SK-N-SH (cell line): ENCODE measurements around the gene CACNA2D4. TPM values are rescaled to one million over a fixed set of nuclear protein-coding genes. Genes with fewer than 3 reads are reported as not detected.

Source experiments
- CTCF ChIA-PET: fragments of 300-600, 350-600 bp; formaldehyde crosslinking; extraction: SDS; loops from one replicate; lab custom pipeline; 2021; lab: Yijun Ruan, JAX
- POLR2A ChIA-PET: fragments of 350-600 bp; sonication (Branson Sonifier 250); formaldehyde crosslinking; extraction: SDS; loops from one replicate; lab custom pipeline; 2020; ENCODE audit warnings: antibody characterized with exemption, inconsistent platforms; lab: Yijun Ruan, JAX
- DNase-seq: peaks from one replicate; pipeline ENCODE4 v3.0.0; 2012
- H2AFZ ChIP-seq: fragments of 200-600 bp; sonication (generic); 2 replicates; pipeline ENCODE4 v1.8.1; 2016; ENCODE audit warnings: antibody characterized with exemption, mild to moderate bottlenecking, low read depth
- H3F3A ChIP-seq: fragments of 200-600 bp; sonication (generic); replicated peaks from 2 replicates; pipeline ENCODE3; 2016; ENCODE audit warnings: antibody characterized with exemption, mild to moderate bottlenecking; ENCODE audit not compliant: insufficient read depth
- H3K27ac ChIP-seq, 2 experiments: fragments of 200-500 bp in 1 of 2; fragments of 200-600 bp in 1 of 2; sonication (Bioruptor generic) in 1 of 2; sonication (generic), shearing (Covaris generic) in 1 of 2; 2 replicates each; pipeline versions ENCODE4 v1.5.1 to v1.6.1; 2014 to 2016; ENCODE audit warnings: low read depth in 2 of 2, inconsistent platforms in 1 of 2, low read length in 1 of 2, mild to moderate bottlenecking in 1 of 2, mixed read lengths in 1 of 2
- H3K27me3 ChIP-seq: fragments of 200-600 bp; sonication (generic), shearing (Covaris generic); 2 replicates; pipeline ENCODE4 v1.6.1; 2016; ENCODE audit warnings: mixed run types; ENCODE audit not compliant: insufficient read depth
- H3K36me3 ChIP-seq, 2 experiments: fragments of 200-500 bp in 1 of 2; fragments of 200-600 bp in 1 of 2; sonication (Bioruptor generic) in 1 of 2; sonication (generic) in 1 of 2; replicated peaks in 1 of 2; 2 replicates each; pipeline versions ENCODE3 to v1.5.1; 2014 to 2016; ENCODE audit warnings: low read length in 1 of 2, mild to moderate bottlenecking in 1 of 2; ENCODE audit not compliant: insufficient read depth in 2 of 2, control insufficient read depth in 1 of 2
- H3K4me1 ChIP-seq, 2 experiments: fragments of 200-500 bp in 1 of 2; fragments of 200-600 bp in 1 of 2; sonication (Bioruptor generic) in 1 of 2; sonication (generic), shearing (Covaris generic) in 1 of 2; 2 replicates each; pipeline versions ENCODE4 v1.5.1 to v1.6.1; 2014 to 2016; ENCODE audit warnings: low read depth in 1 of 2, low read length in 1 of 2, mixed run types in 1 of 2; ENCODE audit not compliant: insufficient read depth in 2 of 2, control insufficient read depth in 1 of 2
- H3K4me2 ChIP-seq: fragments of 200-600 bp; sonication (generic), shearing (Covaris generic); 2 replicates; pipeline ENCODE4 v1.6.1; 2017; ENCODE audit warnings: mixed run types
- H3K4me3 ChIP-seq, 2 experiments: fragments of 200-500 bp in 1 of 2; fragments of 200-600 bp in 1 of 2; sonication (Bioruptor generic) in 1 of 2; sonication (generic), shearing (Covaris generic) in 1 of 2; 2 replicates each; pipeline versions ENCODE4 v1.5.1 to v1.8.1; 2014 to 2016; ENCODE audit warnings: low read depth in 2 of 2, inconsistent platforms in 1 of 2, low read length in 1 of 2, mild to moderate bottlenecking in 1 of 2, mixed read lengths in 1 of 2, moderate library complexity in 1 of 2
- H3K79me2 ChIP-seq: fragments of 200-600 bp; sonication (generic); 2 replicates; pipeline ENCODE4 v1.8.1; 2017; ENCODE audit warnings: mild to moderate bottlenecking; ENCODE audit not compliant: insufficient read depth
- H3K9ac ChIP-seq: fragments of 200-600 bp; sonication (generic); 2 replicates; pipeline ENCODE4 v1.6.1; 2017; ENCODE audit warnings: mixed run types
- H3K9me2 ChIP-seq: fragments of 200-600 bp; sonication (generic); 2 replicates; pipeline ENCODE4 v1.6.1; 2017; ENCODE audit warnings: mixed run types
- H3K9me3 ChIP-seq: fragments of 200-600 bp; sonication (generic); 2 replicates; pipeline ENCODE4 v1.6.1; 2017; ENCODE audit warnings: mixed run types, mild to moderate bottlenecking, moderate library complexity
- H4K20me1 ChIP-seq: fragments of 200-600 bp; sonication (generic); 2 replicates; pipeline ENCODE4 v1.6.1; 2017; ENCODE audit warnings: mild to moderate bottlenecking, mixed run types; ENCODE audit not compliant: insufficient read depth
- ELF1 ChIP-seq: IDR thresholded peaks from 2 replicates; pipeline ENCODE4 v1.4.0; 2012
- EP300 ChIP-seq, 2 experiments: IDR thresholded peaks; 2 replicates each; pipeline versions ENCODE4 v1.4.0 to v1.6.1; 2012; ENCODE audit warnings: borderline replicate concordance in 1 of 2, low read depth in 1 of 2, low read length in 1 of 2
- FOSL2 ChIP-seq: IDR thresholded peaks from 2 replicates; pipeline ENCODE4 v1.4.0; 2012; ENCODE audit warnings: low read depth, mild to moderate bottlenecking, moderate library complexity, borderline replicate concordance
- FOXJ3 ChIP-seq: sonication (generic); formaldehyde crosslinking; IDR thresholded peaks from 2 replicates; pipeline ENCODE4 v1.5.1; 2020; ENCODE audit warnings: mild to moderate bottlenecking, missing genetic modification reagents
- GABPA ChIP-seq: IDR thresholded peaks from 2 replicates; pipeline ENCODE4 v1.4.0; 2012; ENCODE audit warnings: low read depth, mild to moderate bottlenecking
- GATA2 ChIP-seq: sonication (generic); formaldehyde crosslinking; IDR thresholded peaks from 2 replicates; pipeline ENCODE4 v1.5.0; 2020; ENCODE audit warnings: mild to moderate bottlenecking, missing genetic modification reagents
- MEF2A ChIP-seq: IDR thresholded peaks from 2 replicates; pipeline ENCODE4 v1.4.0; 2012; ENCODE audit warnings: low read depth, borderline replicate concordance
- MXI1 ChIP-seq: IDR thresholded peaks from 2 replicates; pipeline ENCODE4 v1.6.1; 2012; ENCODE audit warnings: mild to moderate bottlenecking, low read depth, low read length, improper control_type of control experiment
- NRF1 ChIP-seq: IDR thresholded peaks from 2 replicates; pipeline ENCODE4 v1.6.1; 2012; ENCODE audit warnings: low read depth, mild to moderate bottlenecking, low read length
- RAD21 ChIP-seq: IDR thresholded peaks from 2 replicates; pipeline ENCODE4 v1.6.1; 2012; ENCODE audit warnings: mild to moderate bottlenecking, low read length
- SIN3A ChIP-seq: IDR thresholded peaks from 2 replicates; pipeline ENCODE4 v1.6.1; 2012; ENCODE audit warnings: low read depth, mild to moderate bottlenecking, low read length, moderate library complexity, borderline replicate concordance
- SMC3 ChIP-seq: IDR thresholded peaks from 2 replicates; pipeline ENCODE4 v1.6.1; 2012; ENCODE audit warnings: low read depth, low read length, improper control_type of control experiment
- TEAD4 ChIP-seq: IDR thresholded peaks from 2 replicates; pipeline ENCODE4 v1.4.0; 2012; ENCODE audit warnings: mild to moderate bottlenecking, borderline replicate concordance; ENCODE audit not compliant: insufficient read depth
- YY1 ChIP-seq: IDR thresholded peaks from 2 replicates; pipeline ENCODE4 v1.4.0; 2012; ENCODE audit warnings: low read depth, mild to moderate bottlenecking
- WGBS: methylation state at CpG from one replicate; pipeline ENCODE4 v1.1.6; 2017; ENCODE audit warnings: low lambda C conversion rate; 5-methylcytosine and 5-hydroxymethylcytosine counted together
- polyA plus RNA-seq, 3 experiments: library from polyadenylated mRNA; depleted of rRNA; stranded (reverse); fragments of >200 nt; gene quantifications; 2 replicates each; pipeline ENCODE4 v1.2.3, GENCODE V29; 2012
- TF ChIP-seq, protein P1 (sequence below): fragments of 200-600 bp; sonication (generic); IDR thresholded peaks from 2 replicates; pipeline ENCODE4 v1.6.1; 2017; ENCODE audit warnings: antibody characterized with exemption, mild to moderate bottlenecking, moderate library complexity
- TF ChIP-seq, protein P2 (sequence below): fragments of 150-350 bp; IDR thresholded peaks from 2 replicates; pipeline ENCODE4 v1.6.1; 2016; ENCODE audit warnings: mild to moderate bottlenecking, low read depth, low read length
- TF ChIP-seq, protein P3 (sequence below): IDR thresholded peaks from 2 replicates; pipeline ENCODE4 v1.4.0; 2012; ENCODE audit warnings: low read depth
- TF ChIP-seq, protein P4 (sequence below): fragments of 150-350 bp; IDR thresholded peaks from 2 replicates; pipeline ENCODE4 v1.6.1; 2017; ENCODE audit warnings: antibody characterized with exemption, low read length, low read depth, borderline replicate concordance
- TF ChIP-seq, protein P5 (sequence below): IDR thresholded peaks from 2 replicates; pipeline ENCODE4 v1.4.0; 2012; ENCODE audit warnings: low read depth, borderline replicate concordance

Gene CACNA2D4
- polyA plus RNA-seq, 1 of the 3 experiments (the other 2 are of a cell fraction): 0.02 TPM

DNA sequence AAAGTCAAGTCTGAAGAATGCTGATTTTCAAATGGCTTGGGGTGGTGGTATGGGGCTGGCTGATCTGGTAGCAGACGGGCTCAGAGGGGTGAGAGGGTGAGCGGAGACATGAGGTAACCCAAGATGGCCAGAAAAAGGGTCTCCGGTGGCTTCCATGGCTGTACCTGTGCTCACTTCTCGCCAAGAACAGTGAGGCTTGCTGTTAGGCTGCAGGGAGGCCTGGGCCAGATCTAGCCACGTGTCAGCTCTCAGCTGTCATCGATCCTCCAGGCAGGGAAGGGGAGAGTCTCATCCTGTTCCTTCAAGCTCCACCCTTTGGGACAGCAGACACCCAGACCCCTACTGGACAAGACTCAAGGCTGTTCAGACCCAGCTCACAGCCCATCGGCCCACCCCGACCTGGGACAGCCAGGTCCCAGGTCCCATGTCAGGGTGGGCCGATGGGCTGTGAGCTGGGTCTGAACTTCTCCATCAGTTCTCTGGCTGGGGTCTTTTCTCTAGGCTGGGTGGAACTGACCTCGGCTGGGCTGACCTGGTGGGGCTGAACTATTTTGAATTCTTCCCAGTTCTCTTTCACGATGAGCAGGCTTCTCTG lies 89.0 kb downstream of the CACNA2D4 start:
- Histone ChIP-seq H3K9me3 (no peaks in the 10 kb centered on the region), H3K27me3 (no peaks in the 10 kb centered on the region), H3K4me3 (no peak overlapping the region), H3K9ac (no peak overlapping the region), H3K27ac (peak overlapping the region in 1 of 2 experiments; percentile 85; a peak in 2 of 4 replicates), H3F3A (no peaks in the 10 kb centered on the region), H3K36me3 (no peaks in the 10 kb centered on the region), H4K20me1 (no peaks in the 10 kb centered on the region), H2AFZ (no peak overlapping the region), H3K9me2 (no peaks in the 10 kb centered on the region), H3K4me2 (no peak overlapping the region), H3K4me1 (peaks cover 0 to 63% of the 10 kb centered on the region in 2 experiments; a peak in 2 of 4 replicates), H3K79me2 (no peaks in the 10 kb centered on the region)
- TF ChIP-seq MEF2A (no peak), FOXJ3 (CRISPR knock-in tag) (no peak), NRF1 (no peak), GABPA (no peak), GATA2 (no peak), FOSL2 (no peak), YY1 (no peak), RAD21 (no peak), ELF1 (no peak), SIN3A (no peak), EP300 (IDR thresholded peaks at IDR 0.05; ENCODE audit: borderline replicate concordance in 1 of 2, low read depth in 1 of 2, low read length in 1 of 2) (no peak), SMC3 (no peak), MXI1 (no peak), TEAD4 (no peak)
- TF ChIP-seq, protein P1, sequence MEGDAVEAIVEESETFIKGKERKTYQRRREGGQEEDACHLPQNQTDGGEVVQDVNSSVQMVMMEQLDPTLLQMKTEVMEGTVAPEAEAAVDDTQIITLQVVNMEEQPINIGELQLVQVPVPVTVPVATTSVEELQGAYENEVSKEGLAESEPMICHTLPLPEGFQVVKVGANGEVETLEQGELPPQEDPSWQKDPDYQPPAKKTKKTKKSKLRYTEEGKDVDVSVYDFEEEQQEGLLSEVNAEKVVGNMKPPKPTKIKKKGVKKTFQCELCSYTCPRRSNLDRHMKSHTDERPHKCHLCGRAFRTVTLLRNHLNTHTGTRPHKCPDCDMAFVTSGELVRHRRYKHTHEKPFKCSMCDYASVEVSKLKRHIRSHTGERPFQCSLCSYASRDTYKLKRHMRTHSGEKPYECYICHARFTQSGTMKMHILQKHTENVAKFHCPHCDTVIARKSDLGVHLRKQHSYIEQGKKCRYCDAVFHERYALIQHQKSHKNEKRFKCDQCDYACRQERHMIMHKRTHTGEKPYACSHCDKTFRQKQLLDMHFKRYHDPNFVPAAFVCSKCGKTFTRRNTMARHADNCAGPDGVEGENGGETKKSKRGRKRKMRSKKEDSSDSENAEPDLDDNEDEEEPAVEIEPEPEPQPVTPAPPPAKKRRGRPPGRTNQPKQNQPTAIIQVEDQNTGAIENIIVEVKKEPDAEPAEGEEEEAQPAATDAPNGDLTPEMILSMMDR: no peak
- TF ChIP-seq, protein P2, sequence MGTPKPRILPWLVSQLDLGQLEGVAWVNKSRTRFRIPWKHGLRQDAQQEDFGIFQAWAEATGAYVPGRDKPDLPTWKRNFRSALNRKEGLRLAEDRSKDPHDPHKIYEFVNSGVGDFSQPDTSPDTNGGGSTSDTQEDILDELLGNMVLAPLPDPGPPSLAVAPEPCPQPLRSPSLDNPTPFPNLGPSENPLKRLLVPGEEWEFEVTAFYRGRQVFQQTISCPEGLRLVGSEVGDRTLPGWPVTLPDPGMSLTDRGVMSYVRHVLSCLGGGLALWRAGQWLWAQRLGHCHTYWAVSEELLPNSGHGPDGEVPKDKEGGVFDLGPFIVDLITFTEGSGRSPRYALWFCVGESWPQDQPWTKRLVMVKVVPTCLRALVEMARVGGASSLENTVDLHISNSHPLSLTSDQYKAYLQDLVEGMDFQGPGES: no peak
- TF ChIP-seq, protein P3, sequence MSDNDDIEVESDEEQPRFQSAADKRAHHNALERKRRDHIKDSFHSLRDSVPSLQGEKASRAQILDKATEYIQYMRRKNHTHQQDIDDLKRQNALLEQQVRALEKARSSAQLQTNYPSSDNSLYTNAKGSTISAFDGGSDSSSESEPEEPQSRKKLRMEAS: no peak
- TF ChIP-seq, protein P4, sequence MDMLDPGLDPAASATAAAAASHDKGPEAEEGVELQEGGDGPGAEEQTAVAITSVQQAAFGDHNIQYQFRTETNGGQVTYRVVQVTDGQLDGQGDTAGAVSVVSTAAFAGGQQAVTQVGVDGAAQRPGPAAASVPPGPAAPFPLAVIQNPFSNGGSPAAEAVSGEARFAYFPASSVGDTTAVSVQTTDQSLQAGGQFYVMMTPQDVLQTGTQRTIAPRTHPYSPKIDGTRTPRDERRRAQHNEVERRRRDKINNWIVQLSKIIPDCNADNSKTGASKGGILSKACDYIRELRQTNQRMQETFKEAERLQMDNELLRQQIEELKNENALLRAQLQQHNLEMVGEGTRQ: no peak
- TF ChIP-seq, protein P5, sequence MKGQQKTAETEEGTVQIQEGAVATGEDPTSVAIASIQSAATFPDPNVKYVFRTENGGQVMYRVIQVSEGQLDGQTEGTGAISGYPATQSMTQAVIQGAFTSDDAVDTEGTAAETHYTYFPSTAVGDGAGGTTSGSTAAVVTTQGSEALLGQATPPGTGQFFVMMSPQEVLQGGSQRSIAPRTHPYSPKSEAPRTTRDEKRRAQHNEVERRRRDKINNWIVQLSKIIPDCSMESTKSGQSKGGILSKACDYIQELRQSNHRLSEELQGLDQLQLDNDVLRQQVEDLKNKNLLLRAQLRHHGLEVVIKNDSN: no peak
- POLR2A ChIA-PET: no interaction called here
- 50% methylated on average over 10 of the region's 11 CpGs for WGBS
- CTCF ChIA-PET: interaction anchor here (0.8 to 3.1 kb wide), 4 partner anchors 10 to 177 kb away, joined by 3 to 13 read pairs (median 4); no protein-coding TSS in a partner anchor
- DNase-seq: no peak
